Testis (tissue), 3 donors: Measurements from ENCODE around the gene KCND3. TPM values are rescaled to one million over a fixed set of nuclear protein-coding genes. Genes with fewer than 3 reads are reported as not detected.

ENCODE experiments used
- DNase-seq: peaks from one replicate; pipeline ENCODE4 v3.0.0-alpha.2; 2019
- H3K27ac ChIP-seq, 2 donors: fragments of 200-600 bp; sonication (generic); one replicate each; pipeline ENCODE4 v1.5.1; 2019
- H3K27me3 ChIP-seq: fragments of 200-600 bp; sonication (generic); one replicate; pipeline ENCODE4 v1.5.1; 2019
- H3K36me3 ChIP-seq: fragments of 200-600 bp; sonication (generic); one replicate; pipeline ENCODE4 v1.5.1; 2017; ENCODE audit warnings: low read depth; ENCODE audit errors: missing control alignments
- H3K4me1 ChIP-seq: fragments of 200-600 bp; sonication (generic); one replicate; pipeline ENCODE4 v1.5.1; 2019
- H3K4me3 ChIP-seq, 2 donors: fragments of 200-600 bp; sonication (generic); one replicate each; pipeline ENCODE4 v1.5.1; 2017 to 2019
- H3K9me3 ChIP-seq: fragments of 200-600 bp; sonication (generic); one replicate; pipeline ENCODE4 v1.5.1; 2017
- CTCF ChIP-seq, 3 experiments: fragments of 450-650 bp in 2 of 3; fragments of 200-600 bp in 1 of 3; sonication (generic) in 1 of 3; IDR thresholded peaks; one replicate each; pipeline ENCODE4 v1.5.1; 2016 to 2019; ENCODE audit warnings: antibody characterized with exemption in 3 of 3, mild to moderate bottlenecking in 2 of 3, moderate library complexity in 1 of 3
- POLR2A ChIP-seq: fragments of 450-650 bp; IDR thresholded peaks from one replicate; pipeline ENCODE4 v1.6.1; 2017; ENCODE audit warnings: antibody characterized with exemption, mild to moderate bottlenecking, moderate library complexity
- WGBS, 2 donors: methylation state at CpG; one replicate each; pipeline ENCODE4 v1.1.5; 2018; 5-methylcytosine and 5-hydroxymethylcytosine counted together
- intact Hi-C: fragments of 100-400 bp; cut with DNase I; formaldehyde crosslinking; loops from one replicate; pipeline ENCODE4 v1.15.1; 2023; ENCODE audit warnings: low total_unique reads
- polyA plus RNA-seq: library from polyadenylated mRNA; stranded (reverse); fragments of 350-450 nt; fragmentation: Illumina TruSeq; extraction: RNeasy Lipid Tissue Mini Kit (QIAGEN cat#74804); gene quantifications from one replicate; pipeline ENCODE4 v1.2.3, GENCODE V29; 2014; ENCODE audit warnings: low read depth, low replicate concordance; ENCODE audit not compliant: insufficient read depth
- total RNA-seq, 2 donors: library from RNA; depleted of rRNA; stranded (reverse); fragments of >200 nt; gene quantifications; one replicate each; pipeline ENCODE4 v1.2.3, GENCODE V29; 2016

Gene KCND3
- total and polyA plus RNA-seq, 3 donors from 2014 or later, result 5.5 to 6.6 (median 6.0) TPM

- TF ChIP-seq POLR2A (no peak), CTCF (IDR thresholded peaks at IDR 0.05) (no peak)
- Histone ChIP-seq H3K9me3 (no peaks in the 10 kb centered on the region), H3K4me3 (no peak overlapping the region), H3K4me1 (peaks cover 12% of the 10 kb centered on the region), H3K27me3 (no peaks in the 10 kb centered on the region), H3K27ac (no peak overlapping the region), H3K36me3 (no peaks in the 10 kb centered on the region)
- 49 to 82% methylated on average over 3 of the region's 3 CpGs for WGBS, 2 donors
- intact Hi-C loops, result loop anchor here (10.0 kb wide), 1 partner anchor 265 kb away; no protein-coding TSS in a partner anchor
- no peak for DNase-seq
These were observed 239.8 kb downstream of the KCND3 start for GRCh38 chr1:111749628-111750027.

- 60 to 85% methylated on average over 4 of the region's 4 CpGs for WGBS, 2 donors
- intact Hi-C loops, result no loop called here
These were observed 241.5 kb downstream of the KCND3 start for GRCh38 chr1:111747947-111748346.

GRCh38 chr1:111747282-111747734, 242.2 kb downstream of the KCND3 start:
- H3K9me3 ChIP-seq, result no peaks in the 10 kb centered on the region
- H3K27me3 ChIP-seq, result no peaks in the 10 kb centered on the region
- intact Hi-C loops, result no loop called here
- H3K27ac ChIP-seq, result no peak overlapping the region
- DNase-seq, result peak; percentile 51
- H3K4me3 ChIP-seq, result no peak overlapping the region
- H3K4me1 ChIP-seq, result peaks cover 12% of the 10 kb centered on the region
- TF ChIP-seq POLR2A, result no peak
- peak in 2 of 3 experiments; percentile 33 to 41 for TF ChIP-seq CTCF (IDR thresholded peaks at IDR 0.05)
- WGBS, 2 donors, result 73% methylated on average over 3 of the region's 3 CpGs
- no peaks in the 10 kb centered on the region for H3K36me3 ChIP-seq

More at GRCh38 chr1:111747947-111748346, 241.5 kb downstream of the KCND3 start:
- Histone ChIP-seq H3K4me1 (peaks cover 12% of the 10 kb centered on the region), H3K9me3 (no peaks in the 10 kb centered on the region), H3K4me3 (no peak overlapping the region), H3K36me3 (no peaks in the 10 kb centered on the region), H3K27ac (no peak overlapping the region), H3K27me3 (no peaks in the 10 kb centered on the region)
- TF ChIP-seq POLR2A (no peak), CTCF (IDR thresholded peaks at IDR 0.05) (no peak)
- no peak for DNase-seq

GRCh38 chr1:111746614-111746999, 242.9 kb downstream of the KCND3 start:
- WGBS, 2 donors, result 71 to 86% methylated on average over 2 of the region's 2 CpGs
- Histone ChIP-seq H3K9me3 (no peaks in the 10 kb centered on the region), H3K27ac (no peak overlapping the region), H3K4me3 (no peak overlapping the region), H3K27me3 (no peaks in the 10 kb centered on the region), H3K4me1 (peaks cover 12% of the 10 kb centered on the region), H3K36me3 (no peaks in the 10 kb centered on the region)
- no peak for DNase-seq
- TF ChIP-seq CTCF (IDR thresholded peaks at IDR 0.05) (no peak), POLR2A (no peak)
- intact Hi-C loops, result no loop called here
